HG03460 (cell line): Measurements from ENCODE around the gene IHH.

ENCODE experiments used
- ATAC-seq: cut with Tn5 transposase; IDR thresholded peaks from one replicate; pipeline ENCODE4 v1.9.1; 2021; ENCODE audit not compliant: unreplicated experiment

The IHH gene

GRCh38 chr2:219076253-219076652 is 15.5 kb upstream of the IHH start:
- no peak for ATAC-seq

GRCh38 chr2:219073413-219074129 is 12.8 kb upstream of the IHH start:
- no peak for ATAC-seq

- no peak for ATAC-seq
Observed at GRCh38 chr2:219072741-219073250, 12.1 kb upstream of the IHH start.

DNA sequence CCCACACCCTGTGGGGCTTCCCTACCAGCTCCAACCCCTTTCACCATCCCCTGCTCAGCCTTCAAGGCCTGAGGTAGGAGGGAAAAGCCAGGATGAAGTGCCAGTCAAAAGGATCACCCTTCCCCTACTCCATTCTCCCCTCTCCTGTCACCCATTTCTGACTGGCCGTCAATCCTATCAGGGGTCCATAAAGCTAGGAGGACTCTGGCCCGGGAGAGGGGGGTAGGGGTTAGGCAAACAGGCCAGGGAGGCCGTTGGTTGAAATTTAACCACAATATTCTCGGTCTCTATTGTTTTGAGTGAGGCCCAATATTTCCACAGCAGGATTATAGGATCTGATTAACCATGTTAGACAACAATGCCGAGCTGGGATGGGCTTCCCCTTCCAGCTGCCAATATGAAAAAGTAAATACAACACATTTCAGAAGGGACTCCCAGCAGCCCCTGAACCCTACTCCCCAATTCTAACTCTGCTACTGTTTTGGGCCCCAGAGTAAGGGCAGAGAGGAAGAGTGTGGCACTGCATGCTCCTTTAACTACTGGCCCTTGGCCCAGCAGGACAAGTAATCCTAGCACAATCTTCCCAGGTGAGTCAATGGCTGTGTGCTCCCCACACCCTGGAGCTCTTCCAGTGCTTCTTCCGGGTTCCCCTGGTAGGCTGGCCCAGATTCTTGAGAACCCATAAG is 10.6 kb upstream of the IHH start:
- ATAC-seq, result no peak

GRCh38 chr2:219065484-219065883 is 4.8 kb upstream of the IHH start:
- no peak for ATAC-seq

- no peak for ATAC-seq
Observed at GRCh38 chr2:219062081-219062480, 1.4 kb upstream of the IHH start.

GRCh38 chr2:219059725-219060682 is 717 bp downstream of the IHH start:
- ATAC-seq, result no peak

GRCh38 chr2:219059375-219059724 is 1.4 kb downstream of the IHH start:
- no peak for ATAC-seq

- ATAC-seq, result no peak
Observed at GRCh38 chr2:219058541-219059374, 2.0 kb downstream of the IHH start.

- peak; percentile 85 for ATAC-seq
Observed at GRCh38 chr2:219057709-219058540, 2.8 kb downstream of the IHH start.

GRCh38 chr2:219056896-219057708 is 3.6 kb downstream of the IHH start:
- ATAC-seq, result no peak

DNA sequence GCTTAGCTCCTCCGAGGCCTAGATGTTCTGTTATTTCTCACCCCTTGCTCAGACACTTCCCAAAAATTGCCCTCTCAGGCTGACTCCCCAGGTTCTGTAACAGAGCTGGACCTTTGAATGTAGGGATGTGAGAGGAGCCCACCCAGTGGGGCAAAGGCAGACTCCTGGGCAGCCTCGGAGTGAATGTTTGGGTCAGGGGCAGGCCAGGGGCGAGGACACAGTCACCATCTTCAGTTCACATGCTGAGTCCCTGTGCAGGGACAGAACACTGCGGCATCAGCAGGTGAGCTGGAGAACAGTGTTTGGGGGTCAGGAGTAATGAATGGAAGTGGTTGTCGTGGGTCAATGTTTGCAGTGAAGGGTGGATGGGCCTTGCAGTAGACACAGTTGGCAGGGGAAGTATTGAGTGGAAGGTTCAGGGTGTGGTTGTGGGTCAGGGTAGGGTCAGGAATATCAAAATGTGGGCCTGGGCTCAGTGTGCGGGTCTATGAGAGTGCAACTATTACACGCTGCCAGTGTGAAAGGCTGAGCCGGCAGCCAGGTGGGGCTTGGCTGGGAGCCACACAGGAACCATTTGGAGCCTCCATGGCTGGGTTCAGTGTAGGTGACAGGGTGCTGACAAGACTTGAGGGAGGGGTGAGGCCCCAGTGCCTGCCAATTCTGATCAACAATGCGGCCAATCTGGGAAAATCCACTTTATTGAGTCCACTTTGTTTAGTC is 4.4 kb downstream of the IHH start:
- ATAC-seq, result no peak

GRCh38 chr2:219054956-219055903 is 5.5 kb downstream of the IHH start:
- no peak for ATAC-seq

- no peak for ATAC-seq
Observed at GRCh38 chr2:219049282-219049681, 11.4 kb downstream of the IHH start.

GRCh38 chr2:219045937-219046550 is 14.7 kb downstream of the IHH start:
- ATAC-seq, result no peak

- no peak for ATAC-seq
Observed at GRCh38 chr2:219042750-219043149, 18.0 kb downstream of the IHH start.

GRCh38 chr2:219042157-219042556 is 18.6 kb downstream of the IHH start:
- no peak for ATAC-seq
